Stimulated activated CD8-positive, alpha-beta memory T cell treated with anti-CD3 and anti-CD28 coated beads, Interleukin-4, amount 100 ng/mL, for 48 hours (primary cell): ENCODE data around the gene BSND.

Experiments
- DNase-seq: peaks from one replicate; pipeline ENCODE4 v3.0.0-alpha.2; 2020

The BSND gene

GRCh38 chr1:55049914-55050278 lies 51.2 kb downstream of the BSND start:
- no peak for DNase-seq

- DNase-seq, result no peak
Measured at GRCh38 chr1:55050283-55050682, 51.5 kb downstream of the BSND start.

GRCh38 chr1:55051169-55051568 lies 52.4 kb downstream of the BSND start:
- DNase-seq, result no peak

- no peak for DNase-seq
Measured at GRCh38 chr1:55051621-55052020, 52.9 kb downstream of the BSND start.

GRCh38 chr1:55052221-55053142 lies 53.7 kb downstream of the BSND start:
- no peak for DNase-seq

- no peak for DNase-seq
Measured at GRCh38 chr1:55053265-55053954, 54.7 kb downstream of the BSND start.

GRCh38 chr1:55054396-55054795 lies 55.7 kb downstream of the BSND start:
- DNase-seq, result no peak

GRCh38 chr1:55055084-55055882 lies 56.5 kb downstream of the BSND start:
- no peak for DNase-seq

GRCh38 chr1:55055951-55056631 lies 57.4 kb downstream of the BSND start:
- no peak for DNase-seq

GRCh38 chr1:55056632-55056992 lies 57.9 kb downstream of the BSND start:
- no peak for DNase-seq

- DNase-seq, result no peak
Measured at GRCh38 chr1:55057270-55057955, 58.7 kb downstream of the BSND start.

GRCh38 chr1:55057956-55058298 lies 59.2 kb downstream of the BSND start:
- DNase-seq, result no peak

- peak; percentile 17 for DNase-seq
Measured at GRCh38 chr1:55059302-55060132, 60.8 kb downstream of the BSND start.

GRCh38 chr1:55060133-55060999 lies 61.6 kb downstream of the BSND start:
- peak; percentile 39 for DNase-seq

GRCh38 chr1:55061000-55061705 lies 62.4 kb downstream of the BSND start:
- no peak for DNase-seq
